HepG2 (cell line): ENCODE measurements around the gene GLE1. TPM values are rescaled to one million over a fixed set of nuclear protein-coding genes. Genes with fewer than 3 reads are reported as not detected.

Experiments used
- ATAC-seq: fragments of 200-7000 bp; cut with Tn5 transposase; 3 replicates; pipeline ENCODE4 v1.9.1; 2020; ENCODE audit warnings: mild to moderate bottlenecking, moderate library complexity
- BruUV-seq: library from RNA; stranded (reverse); fragments of 400-500 nt; replicated peaks from 2 replicates; lab custom pipeline; 2021; lab: Mats Ljungman, UMichigan
- CTCF ChIA-PET: fragments of 300-600 bp; formaldehyde crosslinking; extraction: SDS; loops from one replicate; lab custom pipeline; 2021; ENCODE audit warnings: low total read pairs, inconsistent platforms, low intra/inter-chr PET ratio; lab: Yijun Ruan, JAX
- POLR2A ChIA-PET: fragments of 350-600 bp; sonication (Branson Sonifier 250); formaldehyde crosslinking; loops from one replicate; lab custom pipeline; 2020; ENCODE audit warnings: antibody characterized with exemption, inconsistent platforms; lab: Yijun Ruan, JAX
- DNase-seq: peaks from one replicate; pipeline ENCODE4 v3.0.0-alpha.2; 2015; ENCODE audit warnings: low spot score
- FAIRE-seq: peaks from 3 replicates; lab custom pipeline; 2011; peaks lifted over from hg19 to GRCh38; lab: Jason Lieb, UNC
- H2AFZ ChIP-seq: one replicate; pipeline ENCODE4 v1.6.1; 2011; ENCODE audit warnings: low read length, inconsistent platforms
- H3K27ac ChIP-seq: fragments of 300-600 bp; 3 replicates; pipeline ENCODE4 v1.8.0; 2011; ENCODE audit warnings: mixed run types, mild to moderate bottlenecking, mixed read lengths, low read length, inconsistent platforms; ENCODE audit not compliant: insufficient read depth; ENCODE audit errors: extremely low read length
- H3K27me3 ChIP-seq, 2 experiments: fragments of 200-600 bp in 1 of 2; 2 replicates in 1 of 2; 3 replicates in 1 of 2; pipeline versions ENCODE4 v1.6.0 to v1.8.0; 2011; ENCODE audit warnings: low read length in 2 of 2, mild to moderate bottlenecking in 2 of 2, moderate library complexity in 2 of 2, inconsistent platforms in 1 of 2; ENCODE audit not compliant: insufficient read depth in 2 of 2, control insufficient read depth in 1 of 2
- H3K36me3 ChIP-seq, 2 experiments: fragments of 200-600 bp in 1 of 2; replicated peaks in 1 of 2; 2 replicates in 1 of 2; 3 replicates in 1 of 2; pipeline versions ENCODE4 v1.5.1 to v1.8.0; 2011; ENCODE audit warnings: low read length in 2 of 2, inconsistent platforms in 1 of 2; ENCODE audit not compliant: insufficient read depth in 2 of 2, control insufficient read depth in 1 of 2
- H3K4me1 ChIP-seq: 2 replicates; pipeline ENCODE4 v1.5.1; 2012; ENCODE audit warnings: low read length, inconsistent platforms; ENCODE audit not compliant: insufficient read depth
- H3K4me2 ChIP-seq: 2 replicates; pipeline ENCODE4 v1.6.0; 2011; ENCODE audit warnings: low read depth, low read length, inconsistent platforms
- H3K4me3 ChIP-seq, 3 experiments: fragments of 200-600 bp in 1 of 3; sonication (generic), shearing (Covaris generic) in 1 of 3; replicated peaks in 1 of 3; 2 replicates each; pipeline ENCODE4 v1.5.1; 2011 to 2016; ENCODE audit warnings: low read length in 3 of 3, inconsistent platforms in 2 of 3, low read depth in 2 of 3, mild to moderate bottlenecking in 2 of 3, control low read depth in 1 of 3, mixed read lengths in 1 of 3; ENCODE audit not compliant: insufficient read depth in 1 of 3
- H3K79me2 ChIP-seq: one replicate; pipeline ENCODE4 v1.6.1; 2011; ENCODE audit warnings: low read length, inconsistent platforms; ENCODE audit not compliant: insufficient read depth
- H3K9ac ChIP-seq: 2 replicates; pipeline ENCODE4 v1.6.0; 2011; ENCODE audit warnings: mild to moderate bottlenecking, low read depth, low read length, inconsistent platforms; ENCODE audit not compliant: insufficient read depth
- H3K9me3 ChIP-seq: 2 replicates; pipeline ENCODE4 v1.5.1; 2012; ENCODE audit warnings: mild to moderate bottlenecking, low read length
- H4K20me1 ChIP-seq: 2 replicates; pipeline ENCODE4 v1.6.0; 2011; ENCODE audit warnings: inconsistent platforms, mild to moderate bottlenecking, low read length, moderate library complexity; ENCODE audit not compliant: insufficient read depth
- AGO1 ChIP-seq: fragments of 200-400 bp; formaldehyde crosslinking; IDR thresholded peaks from 2 replicates; pipeline ENCODE4 v1.6.1; 2017; ENCODE audit warnings: mild to moderate bottlenecking, low read depth, low read length, moderate library complexity; ENCODE audit not compliant: poor library complexity, severe bottlenecking
- KLF9 ChIP-seq: IDR thresholded peaks from 2 replicates; pipeline ENCODE4 v1.6.1; 2016; ENCODE audit warnings: low read depth
- MBD4 ChIP-seq: IDR thresholded peaks from 2 replicates; pipeline ENCODE4 v1.6.1; 2012; ENCODE audit warnings: low read length, inconsistent platforms, borderline replicate concordance
- MTF2 ChIP-seq: sonication (generic); formaldehyde crosslinking; IDR thresholded peaks from 2 replicates; pipeline ENCODE4 v1.5.0; 2020; ENCODE audit warnings: missing genetic modification reagents, borderline replicate concordance
- PAWR ChIP-seq: sonication (generic); formaldehyde crosslinking; IDR thresholded peaks from 2 replicates; pipeline ENCODE4 v1.4.0; 2020; ENCODE audit warnings: missing genetic modification reagents, mild to moderate bottlenecking, borderline replicate concordance
- POLR2AphosphoS5 ChIP-seq: IDR thresholded peaks from 2 replicates; pipeline ENCODE4 v1.6.1; 2012; ENCODE audit warnings: low read depth, low read length
- PRPF4 ChIP-seq: fragments of 200-400 bp; formaldehyde crosslinking; IDR thresholded peaks from 2 replicates; pipeline ENCODE4 v1.6.1; 2016; ENCODE audit warnings: low read length, low read depth; ENCODE audit not compliant: poor library complexity, severe bottlenecking
- SMAD9 ChIP-seq: sonication (generic); formaldehyde crosslinking; IDR thresholded peaks from 2 replicates; pipeline ENCODE4 v1.5.1; 2020; ENCODE audit warnings: mild to moderate bottlenecking, missing genetic modification reagents
- TBP ChIP-seq: sonication (generic); formaldehyde crosslinking; IDR thresholded peaks from 2 replicates; pipeline ENCODE4 v1.5.0; 2020; ENCODE audit warnings: missing genetic modification reagents
- U2AF1 ChIP-seq: fragments of 200-400 bp; formaldehyde crosslinking; optimal IDR thresholded peaks from 2 replicates; pipeline ENCODE3; 2017; ENCODE audit warnings: mild to moderate bottlenecking, low read depth, low read length
- ZNF20 ChIP-seq: sonication (generic); formaldehyde crosslinking; IDR thresholded peaks from 2 replicates; pipeline ENCODE4 v1.4.0; 2020; ENCODE audit warnings: mild to moderate bottlenecking, moderate library complexity, missing genetic modification reagents
- ZNF7 ChIP-seq: IDR thresholded peaks from 2 replicates; pipeline ENCODE4 v1.6.1; 2016; ENCODE audit warnings: missing biosample characterization, missing genetic modification reagents
- ZNF720 ChIP-seq: sonication (generic); formaldehyde crosslinking; IDR thresholded peaks from 2 replicates; pipeline ENCODE4 v1.4.0; 2020; ENCODE audit warnings: missing genetic modification reagents
- ZSCAN12 ChIP-seq: sonication (generic); formaldehyde crosslinking; IDR thresholded peaks from 2 replicates; pipeline ENCODE4 v1.9.0; 2021; ENCODE audit warnings: mild to moderate bottlenecking, missing genetic modification reagents
- WGBS: methylation state at CpG from one replicate; pipeline ENCODE4 v1.1.6; 2017; ENCODE audit warnings: low lambda C conversion rate; 5-methylcytosine and 5-hydroxymethylcytosine counted together
- in situ Hi-C: cut with HindIII; loops from 2 replicates; pipeline ENCODE4 v1.10.0; 2017; ENCODE audit warnings: low pct_unique_long_range_greater_than_20kb; ENCODE audit not compliant: extremely low pct_ligation_motif_present
- intact Hi-C: fragments of 100-400 bp; cut with micrococcal nuclease; formaldehyde crosslinking; loops from one replicate; pipeline ENCODE4 v1.10.0; 2022; ENCODE audit not compliant: unreplicated experiment
- polyA plus RNA-seq, 8 experiments: library from polyadenylated mRNA; depleted of rRNA in 3 of 8; stranded (reverse) in 7 of 8; unstranded in 1 of 8; fragments of >200 nt; fragmentation: Illumina TruSeq in 4 of 8; extraction: Trizol in 4 of 8; gene quantifications; 2 replicates each; pipeline versions ENCODE4 v1.2.1 to v1.2.3, GENCODE V29; 2011 to 2016; ENCODE audit warnings: low read depth in 4 of 8, missing spikeins in 1 of 8, mixed read lengths in 1 of 8; ENCODE audit not compliant: insufficient read depth in 1 of 8
- total RNA-seq, 5 experiments: library from RNA; depleted of rRNA; stranded (reverse); fragments of >200 nt; fragmentation: Illumina TruSeq; extraction: Trizol; gene quantifications; 2 replicates each; pipeline ENCODE4 v1.2.3, GENCODE V29; 2016; ENCODE audit warnings: low read depth in 1 of 5
- TF ChIP-seq, protein P1 (sequence below): sonication (generic); formaldehyde crosslinking; IDR thresholded peaks from 2 replicates; pipeline ENCODE4 v1.5.0; 2020; ENCODE audit warnings: missing genetic modification reagents
- TF ChIP-seq, protein P2 (sequence below): sonication (generic); formaldehyde crosslinking; IDR thresholded peaks from 2 replicates; pipeline ENCODE4 v1.8.0; 2022; ENCODE audit warnings: missing genetic modification reagents, mild to moderate bottlenecking, moderate library complexity, borderline replicate concordance

Gene GLE1
- total and polyA plus RNA-seq, 2 of the 13 experiments (the other 11 are each of a cell fraction or from before 2014, with no cell fraction given) = 14.7 to 28.8 TPM

- Histone ChIP-seq H3K27ac (no peak overlapping the region), H3K79me2 (no peaks in the 10 kb centered on the region), H2AFZ (no peak overlapping the region), H3K9ac (no peak overlapping the region), H3K9me3 (no peaks in the 10 kb centered on the region), H3K4me3 (no peak overlapping the region), H3K4me1 (no peaks in the 10 kb centered on the region), H3K4me2 (no peak overlapping the region), H3K27me3 (no peaks in the 10 kb centered on the region), H4K20me1 (no peaks in the 10 kb centered on the region), H3K36me3 (peaks cover 4 to 16% of the 10 kb centered on the region in 2 experiments)
- intact Hi-C loops (no loop called here), in situ Hi-C loops (no loop called here)
- ChIA-PET CTCF (no interaction called here), POLR2A (no interaction called here)
- ATAC-seq (no peak), FAIRE-seq (no peak), DNase-seq (no peak)
- BruUV-seq = no TSS peak
- WGBS = 98% methylated on average over 9 of the region's 9 CpGs
- no peak for TF ChIP-seq U2AF1
- TF ChIP-seq PAWR (CRISPR knock-in tag) = no peak
- TF ChIP-seq PRPF4 = no peak
- TF ChIP-seq POLR2AphosphoS5 = no peak
- no peak for TF ChIP-seq ZNF720
Measured at GRCh38 chr9:128512820-128513219, 8.3 kb downstream of the GLE1 start.

DNA sequence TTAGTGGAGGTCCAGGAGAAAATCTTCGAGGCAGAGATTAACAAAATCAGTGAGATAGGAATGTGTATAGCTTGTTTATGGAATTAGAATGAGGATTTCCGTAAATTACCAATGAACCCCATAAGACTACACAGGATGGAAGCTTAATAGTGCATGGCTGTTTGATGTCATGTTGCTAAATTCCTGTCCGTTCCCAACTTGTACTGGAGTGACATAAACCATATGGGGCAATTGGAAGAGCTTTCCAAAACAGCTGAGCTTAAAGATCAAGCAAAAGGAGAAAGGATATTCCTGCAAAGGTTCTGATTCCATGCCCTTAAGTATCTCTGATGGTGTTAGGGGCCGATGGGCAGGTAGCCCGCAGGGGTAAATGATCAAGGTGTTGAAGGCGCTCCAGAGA is 17.4 kb downstream of the GLE1 start:
- H3K36me3 ChIP-seq = peaks cover 8 to 26% of the 10 kb centered on the region in 2 experiments; a peak in 4 of 5 replicates
- H3K9ac ChIP-seq = no peak overlapping the region
- intact Hi-C loops = no loop called here
- H3K9me3 ChIP-seq = no peaks in the 10 kb centered on the region
- no peak overlapping the region for H3K4me3 ChIP-seq
- POLR2A ChIA-PET = interaction anchor here (1.1 kb wide), 1 partner anchor 30 kb away, joined by 4 read pairs; no protein-coding TSS in a partner anchor
- no TSS peak for BruUV-seq
- no peak overlapping the region for H2AFZ ChIP-seq
- no peaks in the 10 kb centered on the region for H3K4me1 ChIP-seq
- FAIRE-seq = no peak
- no peak overlapping the region for H3K27ac ChIP-seq
- DNase-seq = no peak
- H3K4me2 ChIP-seq = no peak overlapping the region
- in situ Hi-C loops = no loop called here
- CTCF ChIA-PET = no interaction called here
- ATAC-seq = no peak
- no peaks in the 10 kb centered on the region for H4K20me1 ChIP-seq
- H3K27me3 ChIP-seq = no peaks in the 10 kb centered on the region
- 99% methylated on average over 6 of the region's 6 CpGs for WGBS
- no peaks in the 10 kb centered on the region for H3K79me2 ChIP-seq
- no peak for TF ChIP-seq AGO1
- no peak for TF ChIP-seq TBP (CRISPR knock-in tag)
- TF ChIP-seq SMAD9 (CRISPR knock-in tag) = no peak
- TF ChIP-seq, protein P1, sequence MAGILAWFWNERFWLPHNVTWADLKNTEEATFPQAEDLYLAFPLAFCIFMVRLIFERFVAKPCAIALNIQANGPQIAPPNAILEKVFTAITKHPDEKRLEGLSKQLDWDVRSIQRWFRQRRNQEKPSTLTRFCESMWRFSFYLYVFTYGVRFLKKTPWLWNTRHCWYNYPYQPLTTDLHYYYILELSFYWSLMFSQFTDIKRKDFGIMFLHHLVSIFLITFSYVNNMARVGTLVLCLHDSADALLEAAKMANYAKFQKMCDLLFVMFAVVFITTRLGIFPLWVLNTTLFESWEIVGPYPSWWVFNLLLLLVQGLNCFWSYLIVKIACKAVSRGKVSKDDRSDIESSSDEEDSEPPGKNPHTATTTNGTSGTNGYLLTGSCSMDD (CRISPR knock-in tag) = no peak
- no peak for TF ChIP-seq ZNF20 (CRISPR knock-in tag)
- no peak for TF ChIP-seq KLF9 (CRISPR knock-in tag)
- no peak for TF ChIP-seq MBD4
- TF ChIP-seq ZSCAN12 (CRISPR knock-in tag) = no peak
- TF ChIP-seq, protein P2, sequence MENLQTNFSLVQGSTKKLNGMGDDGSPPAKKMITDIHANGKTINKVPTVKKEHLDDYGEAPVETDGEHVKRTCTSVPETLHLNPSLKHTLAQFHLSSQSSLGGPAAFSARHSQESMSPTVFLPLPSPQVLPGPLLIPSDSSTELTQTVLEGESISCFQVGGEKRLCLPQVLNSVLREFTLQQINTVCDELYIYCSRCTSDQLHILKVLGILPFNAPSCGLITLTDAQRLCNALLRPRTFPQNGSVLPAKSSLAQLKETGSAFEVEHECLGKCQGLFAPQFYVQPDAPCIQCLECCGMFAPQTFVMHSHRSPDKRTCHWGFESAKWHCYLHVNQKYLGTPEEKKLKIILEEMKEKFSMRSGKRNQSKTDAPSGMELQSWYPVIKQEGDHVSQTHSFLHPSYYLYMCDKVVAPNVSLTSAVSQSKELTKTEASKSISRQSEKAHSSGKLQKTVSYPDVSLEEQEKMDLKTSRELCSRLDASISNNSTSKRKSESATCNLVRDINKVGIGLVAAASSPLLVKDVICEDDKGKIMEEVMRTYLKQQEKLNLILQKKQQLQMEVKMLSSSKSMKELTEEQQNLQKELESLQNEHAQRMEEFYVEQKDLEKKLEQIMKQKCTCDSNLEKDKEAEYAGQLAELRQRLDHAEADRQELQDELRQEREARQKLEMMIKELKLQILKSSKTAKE (CRISPR knock-in tag) = no peak
- no peak for TF ChIP-seq ZNF7 (CRISPR knock-in tag)
- TF ChIP-seq MTF2 (CRISPR knock-in tag) = no peak
